SK-N-SH (cell line): ENCODE data around the gene CNTROB. TPM values are rescaled to one million over a fixed set of nuclear protein-coding genes. Genes with fewer than 3 reads are reported as not detected.

Source experiments
- CTCF ChIA-PET: fragments of 300-600, 350-600 bp; formaldehyde crosslinking; extraction: SDS; loops from one replicate; lab custom pipeline; 2021; lab: Yijun Ruan, JAX
- POLR2A ChIA-PET: fragments of 350-600 bp; sonication (Branson Sonifier 250); formaldehyde crosslinking; extraction: SDS; loops from one replicate; lab custom pipeline; 2020; ENCODE audit warnings: antibody characterized with exemption, inconsistent platforms; lab: Yijun Ruan, JAX
- DNase-seq: peaks from one replicate; pipeline ENCODE4 v3.0.0; 2012
- H2AFZ ChIP-seq: fragments of 200-600 bp; sonication (generic); 2 replicates; pipeline ENCODE4 v1.8.1; 2016; ENCODE audit warnings: antibody characterized with exemption, mild to moderate bottlenecking, low read depth
- H3F3A ChIP-seq: fragments of 200-600 bp; sonication (generic); replicated peaks from 2 replicates; pipeline ENCODE3; 2016; ENCODE audit warnings: antibody characterized with exemption, mild to moderate bottlenecking; ENCODE audit not compliant: insufficient read depth
- H3K27ac ChIP-seq, 2 experiments: fragments of 200-500 bp in 1 of 2; fragments of 200-600 bp in 1 of 2; sonication (Bioruptor generic) in 1 of 2; sonication (generic), shearing (Covaris generic) in 1 of 2; 2 replicates each; pipeline versions ENCODE4 v1.5.1 to v1.6.1; 2014 to 2016; ENCODE audit warnings: low read depth in 2 of 2, inconsistent platforms in 1 of 2, low read length in 1 of 2, mild to moderate bottlenecking in 1 of 2, mixed read lengths in 1 of 2
- H3K27me3 ChIP-seq: fragments of 200-600 bp; sonication (generic), shearing (Covaris generic); 2 replicates; pipeline ENCODE4 v1.6.1; 2016; ENCODE audit warnings: mixed run types; ENCODE audit not compliant: insufficient read depth
- H3K36me3 ChIP-seq, 2 experiments: fragments of 200-500 bp in 1 of 2; fragments of 200-600 bp in 1 of 2; sonication (Bioruptor generic) in 1 of 2; sonication (generic) in 1 of 2; replicated peaks in 1 of 2; 2 replicates each; pipeline versions ENCODE3 to v1.5.1; 2014 to 2016; ENCODE audit warnings: low read length in 1 of 2, mild to moderate bottlenecking in 1 of 2; ENCODE audit not compliant: insufficient read depth in 2 of 2, control insufficient read depth in 1 of 2
- H3K4me1 ChIP-seq, 2 experiments: fragments of 200-500 bp in 1 of 2; fragments of 200-600 bp in 1 of 2; sonication (Bioruptor generic) in 1 of 2; sonication (generic), shearing (Covaris generic) in 1 of 2; 2 replicates each; pipeline versions ENCODE4 v1.5.1 to v1.6.1; 2014 to 2016; ENCODE audit warnings: low read depth in 1 of 2, low read length in 1 of 2, mixed run types in 1 of 2; ENCODE audit not compliant: insufficient read depth in 2 of 2, control insufficient read depth in 1 of 2
- H3K4me2 ChIP-seq: fragments of 200-600 bp; sonication (generic), shearing (Covaris generic); 2 replicates; pipeline ENCODE4 v1.6.1; 2017; ENCODE audit warnings: mixed run types
- H3K4me3 ChIP-seq, 2 experiments: fragments of 200-500 bp in 1 of 2; fragments of 200-600 bp in 1 of 2; sonication (Bioruptor generic) in 1 of 2; sonication (generic), shearing (Covaris generic) in 1 of 2; 2 replicates each; pipeline versions ENCODE4 v1.5.1 to v1.8.1; 2014 to 2016; ENCODE audit warnings: low read depth in 2 of 2, inconsistent platforms in 1 of 2, low read length in 1 of 2, mild to moderate bottlenecking in 1 of 2, mixed read lengths in 1 of 2, moderate library complexity in 1 of 2
- H3K79me2 ChIP-seq: fragments of 200-600 bp; sonication (generic); 2 replicates; pipeline ENCODE4 v1.8.1; 2017; ENCODE audit warnings: mild to moderate bottlenecking; ENCODE audit not compliant: insufficient read depth
- H3K9ac ChIP-seq: fragments of 200-600 bp; sonication (generic); 2 replicates; pipeline ENCODE4 v1.6.1; 2017; ENCODE audit warnings: mixed run types
- H3K9me2 ChIP-seq: fragments of 200-600 bp; sonication (generic); 2 replicates; pipeline ENCODE4 v1.6.1; 2017; ENCODE audit warnings: mixed run types
- H3K9me3 ChIP-seq: fragments of 200-600 bp; sonication (generic); 2 replicates; pipeline ENCODE4 v1.6.1; 2017; ENCODE audit warnings: mixed run types, mild to moderate bottlenecking, moderate library complexity
- H4K20me1 ChIP-seq: fragments of 200-600 bp; sonication (generic); 2 replicates; pipeline ENCODE4 v1.6.1; 2017; ENCODE audit warnings: mild to moderate bottlenecking, mixed run types; ENCODE audit not compliant: insufficient read depth
- MEF2A ChIP-seq: IDR thresholded peaks from 2 replicates; pipeline ENCODE4 v1.4.0; 2012; ENCODE audit warnings: low read depth, borderline replicate concordance
- RAD21 ChIP-seq: IDR thresholded peaks from 2 replicates; pipeline ENCODE4 v1.6.1; 2012; ENCODE audit warnings: mild to moderate bottlenecking, low read length
- RXRA ChIP-seq: IDR thresholded peaks from 2 replicates; pipeline ENCODE4 v1.4.0; 2012; ENCODE audit warnings: low read depth, mild to moderate bottlenecking, borderline replicate concordance
- TEAD4 ChIP-seq: IDR thresholded peaks from 2 replicates; pipeline ENCODE4 v1.4.0; 2012; ENCODE audit warnings: mild to moderate bottlenecking, borderline replicate concordance; ENCODE audit not compliant: insufficient read depth
- WGBS: methylation state at CpG from one replicate; pipeline ENCODE4 v1.1.6; 2017; ENCODE audit warnings: low lambda C conversion rate; 5-methylcytosine and 5-hydroxymethylcytosine counted together
- polyA plus RNA-seq, 3 experiments: library from polyadenylated mRNA; depleted of rRNA; stranded (reverse); fragments of >200 nt; gene quantifications; 2 replicates each; pipeline ENCODE4 v1.2.3, GENCODE V29; 2012
- TF ChIP-seq, protein P1 (sequence below): IDR thresholded peaks from 2 replicates; pipeline ENCODE4; 2012
- TF ChIP-seq, protein P2 (sequence below): fragments of 150-350 bp; IDR thresholded peaks from 2 replicates; pipeline ENCODE4 v1.6.1; 2016; ENCODE audit warnings: mild to moderate bottlenecking, low read depth, low read length
- TF ChIP-seq, protein P3 (sequence below): fragments of 200-600 bp; sonication (generic); IDR thresholded peaks from 2 replicates; pipeline ENCODE4 v1.6.1; 2017; ENCODE audit warnings: antibody characterized with exemption, mild to moderate bottlenecking, moderate library complexity

Gene CNTROB
- polyA plus RNA-seq, 1 of the 3 experiments (the other 2 are of a cell fraction) = 26.3 TPM

DNA sequence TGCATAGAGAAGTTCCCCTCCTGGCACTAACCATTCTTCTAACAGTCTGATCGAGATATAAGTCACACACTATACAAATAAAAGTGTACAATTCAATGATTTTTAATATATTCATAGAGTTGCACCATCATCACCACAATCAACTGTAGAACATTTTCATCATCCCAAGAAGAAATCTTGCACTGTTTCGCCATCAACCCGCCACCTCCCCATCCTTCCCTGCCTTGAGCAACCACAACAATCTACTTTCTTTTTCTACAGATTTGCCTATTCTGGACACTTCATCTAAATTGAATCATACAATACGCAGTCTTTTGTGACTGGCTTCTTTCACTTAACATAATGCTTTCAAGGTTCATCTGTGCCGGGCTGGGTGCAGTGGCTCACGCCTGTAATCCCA is 37.4 kb downstream of the CNTROB start (continued):
- no peak for TF ChIP-seq RXRA
- TF ChIP-seq, protein P1, sequence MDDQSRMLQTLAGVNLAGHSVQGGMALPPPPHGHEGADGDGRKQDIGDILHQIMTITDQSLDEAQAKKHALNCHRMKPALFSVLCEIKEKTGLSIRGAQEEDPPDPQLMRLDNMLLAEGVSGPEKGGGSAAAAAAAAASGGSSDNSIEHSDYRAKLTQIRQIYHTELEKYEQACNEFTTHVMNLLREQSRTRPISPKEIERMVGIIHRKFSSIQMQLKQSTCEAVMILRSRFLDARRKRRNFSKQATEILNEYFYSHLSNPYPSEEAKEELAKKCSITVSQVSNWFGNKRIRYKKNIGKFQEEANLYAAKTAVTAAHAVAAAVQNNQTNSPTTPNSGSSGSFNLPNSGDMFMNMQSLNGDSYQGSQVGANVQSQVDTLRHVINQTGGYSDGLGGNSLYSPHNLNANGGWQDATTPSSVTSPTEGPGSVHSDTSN = no peak

DNA sequence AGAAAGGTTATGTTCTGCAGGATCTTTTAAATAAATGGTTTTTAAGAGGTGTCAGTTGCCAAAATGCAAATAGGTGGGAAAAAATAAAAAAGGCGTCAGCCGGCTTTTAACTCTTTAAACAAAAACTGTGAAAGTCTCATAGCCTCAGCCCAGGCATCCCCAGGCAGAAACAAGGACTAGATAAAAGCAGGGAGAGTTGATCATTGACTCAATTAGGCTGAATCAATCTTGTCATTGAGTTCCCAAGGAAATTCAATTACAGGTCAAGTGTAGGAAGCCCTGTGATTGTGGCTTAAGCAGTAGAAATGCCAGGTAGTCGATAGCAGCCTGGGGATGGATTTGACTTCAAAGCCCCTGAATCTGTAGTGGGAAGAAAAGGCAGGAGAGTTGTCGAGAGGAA is 39.6 kb downstream of the CNTROB start:
- CTCF ChIA-PET = interaction anchor here (0.7 to 2.7 kb wide), 9 partner anchors 12 to 109 kb away, joined by 3 to 16 read pairs (median 4); no protein-coding TSS in a partner anchor
- TF ChIP-seq TEAD4 = no peak
- TF ChIP-seq, protein P2, sequence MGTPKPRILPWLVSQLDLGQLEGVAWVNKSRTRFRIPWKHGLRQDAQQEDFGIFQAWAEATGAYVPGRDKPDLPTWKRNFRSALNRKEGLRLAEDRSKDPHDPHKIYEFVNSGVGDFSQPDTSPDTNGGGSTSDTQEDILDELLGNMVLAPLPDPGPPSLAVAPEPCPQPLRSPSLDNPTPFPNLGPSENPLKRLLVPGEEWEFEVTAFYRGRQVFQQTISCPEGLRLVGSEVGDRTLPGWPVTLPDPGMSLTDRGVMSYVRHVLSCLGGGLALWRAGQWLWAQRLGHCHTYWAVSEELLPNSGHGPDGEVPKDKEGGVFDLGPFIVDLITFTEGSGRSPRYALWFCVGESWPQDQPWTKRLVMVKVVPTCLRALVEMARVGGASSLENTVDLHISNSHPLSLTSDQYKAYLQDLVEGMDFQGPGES = no peak

DNA sequence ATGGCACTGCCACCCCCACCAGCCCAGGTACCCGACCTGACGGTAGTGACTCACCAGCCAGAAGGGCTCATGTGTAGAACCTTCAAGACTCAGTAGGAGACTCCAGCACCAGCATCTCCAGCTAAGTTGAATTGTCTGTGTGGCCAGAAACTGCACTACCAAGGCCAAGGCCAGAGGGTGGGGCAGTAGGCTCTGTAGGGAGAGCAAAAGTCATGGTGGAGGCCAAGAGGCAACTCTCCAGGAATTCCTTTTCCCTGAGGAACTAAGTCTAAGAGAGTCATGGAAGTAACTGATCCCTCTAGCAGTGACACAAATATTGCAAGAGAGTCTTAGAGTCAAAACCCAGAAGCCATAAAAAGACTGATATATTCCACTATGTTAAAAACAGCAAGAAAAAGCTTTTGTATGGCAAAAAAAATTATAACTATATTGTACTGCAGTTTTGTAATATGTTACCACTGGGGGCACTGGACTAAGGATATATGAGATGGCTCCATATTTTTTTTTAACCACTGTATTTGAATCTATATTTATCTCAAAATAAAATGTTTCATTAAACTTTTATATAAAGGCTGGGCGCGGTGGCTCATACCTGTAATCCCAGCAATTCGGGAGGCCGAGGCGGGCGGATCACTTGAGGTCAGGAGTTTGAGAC is 40.3 kb downstream of the CNTROB start:
- Histone ChIP-seq H2AFZ (no peak overlapping the region), H3K9me3 (no peaks in the 10 kb centered on the region; the same call in 1 of the 2 replicates), H3K4me1 (no peaks in the 10 kb centered on the region), H3K27me3 (no peaks in the 10 kb centered on the region), H3K4me3 (no peak overlapping the region), H3K27ac (no peak overlapping the region), H3K9me2 (no peaks in the 10 kb centered on the region), H3K9ac (no peak overlapping the region), H3K4me2 (no peak overlapping the region), H3K79me2 (no peaks in the 10 kb centered on the region), H3K36me3 (no peaks in the 10 kb centered on the region), H4K20me1 (no peaks in the 10 kb centered on the region), H3F3A (no peaks in the 10 kb centered on the region)
- TF ChIP-seq RXRA = no peak
- TF ChIP-seq RAD21 = no peak
- TF ChIP-seq, protein P3, sequence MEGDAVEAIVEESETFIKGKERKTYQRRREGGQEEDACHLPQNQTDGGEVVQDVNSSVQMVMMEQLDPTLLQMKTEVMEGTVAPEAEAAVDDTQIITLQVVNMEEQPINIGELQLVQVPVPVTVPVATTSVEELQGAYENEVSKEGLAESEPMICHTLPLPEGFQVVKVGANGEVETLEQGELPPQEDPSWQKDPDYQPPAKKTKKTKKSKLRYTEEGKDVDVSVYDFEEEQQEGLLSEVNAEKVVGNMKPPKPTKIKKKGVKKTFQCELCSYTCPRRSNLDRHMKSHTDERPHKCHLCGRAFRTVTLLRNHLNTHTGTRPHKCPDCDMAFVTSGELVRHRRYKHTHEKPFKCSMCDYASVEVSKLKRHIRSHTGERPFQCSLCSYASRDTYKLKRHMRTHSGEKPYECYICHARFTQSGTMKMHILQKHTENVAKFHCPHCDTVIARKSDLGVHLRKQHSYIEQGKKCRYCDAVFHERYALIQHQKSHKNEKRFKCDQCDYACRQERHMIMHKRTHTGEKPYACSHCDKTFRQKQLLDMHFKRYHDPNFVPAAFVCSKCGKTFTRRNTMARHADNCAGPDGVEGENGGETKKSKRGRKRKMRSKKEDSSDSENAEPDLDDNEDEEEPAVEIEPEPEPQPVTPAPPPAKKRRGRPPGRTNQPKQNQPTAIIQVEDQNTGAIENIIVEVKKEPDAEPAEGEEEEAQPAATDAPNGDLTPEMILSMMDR = peak; percentile 56
- TF ChIP-seq MEF2A = no peak
- 91% methylated on average over 8 of the region's 8 CpGs for WGBS
- ChIA-PET POLR2A (no interaction called here), CTCF (interaction anchor here (0.7 to 2.7 kb wide), 9 partner anchors 13 to 108 kb away, joined by 3 to 16 read pairs (median 3); no protein-coding TSS in a partner anchor)
- no peak for DNase-seq

More for the DNA sequence above, 39.6 kb downstream of the CNTROB start:
- H3K79me2 ChIP-seq = no peaks in the 10 kb centered on the region
- POLR2A ChIA-PET = no interaction called here
- no peaks in the 10 kb centered on the region for H3K9me2 ChIP-seq
- H4K20me1 ChIP-seq = no peaks in the 10 kb centered on the region
- no peaks in the 10 kb centered on the region for H3K36me3 ChIP-seq
- H3K9me3 ChIP-seq = no peaks in the 10 kb centered on the region; the same call in 1 of the 2 replicates
- 64% methylated on average over 4 of the region's 4 CpGs for WGBS
- H3F3A ChIP-seq = no peaks in the 10 kb centered on the region
- no peaks in the 10 kb centered on the region for H3K27me3 ChIP-seq
- H3K4me2 ChIP-seq = no peak overlapping the region
- no peak overlapping the region for H3K27ac ChIP-seq
- no peak overlapping the region for H2AFZ ChIP-seq
- H3K4me1 ChIP-seq = no peaks in the 10 kb centered on the region
- no peak overlapping the region for H3K4me3 ChIP-seq
- H3K9ac ChIP-seq = no peak overlapping the region
- no peak for DNase-seq
